GF-D8 (cell line): ENCODE measurements around the gene IQCE.
"Not testable (repeated sequence)": the region's sequence is repeated elsewhere in the genome, so short reads cannot be mapped to it uniquely, and the experiment has no call there.

ENCODE experiments used
- DNase-seq: peaks from one replicate; lab custom pipeline; 2025; lab: John Stamatoyannopoulos, UW

IQCE gene

DNA sequence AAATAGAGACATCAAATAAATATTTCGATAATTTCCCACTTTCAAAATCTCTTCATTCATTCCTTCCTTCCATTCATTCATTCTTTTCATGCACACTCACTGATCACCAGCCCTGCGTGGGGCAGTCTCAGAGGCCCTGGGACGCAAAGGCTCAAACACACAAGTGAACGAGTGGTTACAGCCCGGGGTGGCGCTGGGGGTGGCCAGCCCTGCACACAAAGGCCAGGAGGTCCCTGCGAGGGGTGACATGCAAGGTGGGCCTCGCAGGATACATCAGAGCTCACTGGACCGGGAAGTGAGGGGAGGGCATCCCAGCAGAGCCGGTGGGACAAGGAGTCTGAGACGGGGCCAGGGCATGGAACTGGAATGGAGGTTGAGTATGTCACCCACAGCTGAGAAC is 43.1 kb downstream of the IQCE start:
- no peak for DNase-seq

DNA sequence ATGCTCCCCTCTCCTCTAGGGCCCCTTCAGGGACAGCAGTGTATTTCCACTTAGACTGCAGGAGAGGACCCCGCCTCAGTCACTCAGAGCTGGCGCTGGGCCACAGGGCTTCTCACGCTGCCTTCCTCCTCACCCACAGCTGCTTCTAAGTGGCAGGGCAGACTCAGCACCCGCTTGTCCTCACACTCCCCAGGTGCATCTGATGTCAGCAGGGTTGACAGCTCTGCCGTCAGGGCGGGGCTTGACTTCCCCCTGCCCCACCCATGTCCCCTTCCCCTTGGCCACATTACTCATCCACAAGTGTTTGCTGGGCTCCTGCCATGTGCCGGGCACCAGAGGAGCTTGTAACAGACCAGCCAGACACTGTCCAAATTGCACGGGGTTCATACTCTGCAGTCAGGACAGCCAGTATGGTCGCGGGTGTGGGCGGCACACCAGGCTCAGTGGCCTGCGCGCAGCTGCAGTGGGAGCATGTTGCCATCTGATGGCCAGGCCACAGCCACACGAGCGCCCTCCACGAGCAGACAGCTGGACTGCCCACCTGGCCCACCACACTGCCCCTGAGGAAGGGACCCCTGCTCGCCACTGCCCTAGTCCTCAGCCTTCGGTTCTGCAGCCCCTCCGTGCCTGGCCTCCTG is 43.7 kb downstream of the IQCE start:
- DNase-seq, result no peak

DNA sequence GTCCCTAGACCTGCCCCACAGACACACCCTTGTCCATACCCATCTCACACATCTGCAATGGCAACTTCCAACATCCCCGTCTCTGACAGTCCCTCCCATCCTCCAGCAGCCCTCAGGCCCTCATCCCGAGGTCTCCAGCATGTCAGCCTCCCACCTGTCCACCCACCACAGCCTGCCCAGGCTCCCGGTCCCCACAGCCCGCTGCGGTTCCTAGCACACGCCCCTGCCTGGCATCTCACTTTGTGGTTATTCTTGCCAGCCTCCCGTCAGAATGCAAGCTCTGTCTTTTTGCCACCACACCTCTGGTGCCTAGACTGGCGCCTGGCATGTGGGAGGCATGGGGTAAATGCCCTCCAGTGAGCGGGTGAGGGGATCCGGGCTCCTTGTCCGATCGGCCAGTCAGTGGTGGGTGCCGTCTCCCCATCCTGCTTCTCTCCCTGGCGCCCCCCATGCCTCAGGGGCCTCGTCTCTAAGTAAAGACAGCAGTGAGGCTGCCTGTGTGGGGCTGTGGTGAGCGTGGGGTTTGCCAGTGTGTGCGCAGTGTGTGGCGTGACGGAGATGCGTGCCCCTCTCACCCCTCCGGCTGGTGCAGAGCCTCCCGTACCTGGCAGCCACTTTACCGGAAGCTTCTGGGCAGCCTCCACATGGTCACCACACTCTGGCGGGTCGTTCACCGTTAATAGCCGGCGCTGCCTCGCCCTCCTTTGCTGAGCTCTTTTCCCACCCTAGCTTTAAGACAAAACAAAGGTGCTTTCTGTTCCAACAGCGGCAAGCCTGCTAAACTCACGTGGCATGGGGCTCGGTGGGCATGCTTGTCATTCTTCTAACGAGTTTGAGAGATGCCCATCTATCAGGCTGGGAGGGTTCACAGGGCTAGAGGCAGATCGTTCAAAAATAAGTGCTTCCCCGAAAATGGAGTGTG is 44.5 kb downstream of the IQCE start:
- DNase-seq, result no peak

DNA sequence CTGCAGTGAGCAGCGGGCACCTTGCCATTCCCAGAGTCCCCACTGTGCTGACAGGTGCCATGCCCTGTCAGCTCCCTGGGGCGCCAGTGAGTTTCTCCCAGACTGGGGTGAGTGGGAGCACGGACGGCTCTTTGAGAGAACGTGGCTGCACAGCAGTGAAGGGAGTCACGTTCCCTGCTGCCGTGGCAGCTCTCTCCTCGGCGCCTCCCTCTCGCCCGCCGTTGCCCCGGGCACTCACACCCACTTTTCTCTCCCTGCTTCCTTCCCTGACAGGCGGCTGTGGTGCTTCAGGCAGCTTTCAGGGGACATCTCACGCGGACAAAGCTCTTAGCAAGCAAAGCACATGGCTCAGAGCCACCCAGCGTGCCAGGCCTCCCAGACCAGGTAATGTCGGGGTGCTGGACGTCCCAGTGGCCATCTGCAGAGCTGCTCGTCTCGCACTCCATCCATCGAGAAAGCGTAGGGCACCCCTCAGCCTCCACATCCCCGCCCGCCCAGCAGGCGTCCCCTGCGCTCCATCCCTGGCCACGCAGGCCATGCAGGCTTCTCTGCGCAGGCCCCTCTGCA is 45.9 kb downstream of the IQCE start:
- DNase-seq, result no peak

DNA sequence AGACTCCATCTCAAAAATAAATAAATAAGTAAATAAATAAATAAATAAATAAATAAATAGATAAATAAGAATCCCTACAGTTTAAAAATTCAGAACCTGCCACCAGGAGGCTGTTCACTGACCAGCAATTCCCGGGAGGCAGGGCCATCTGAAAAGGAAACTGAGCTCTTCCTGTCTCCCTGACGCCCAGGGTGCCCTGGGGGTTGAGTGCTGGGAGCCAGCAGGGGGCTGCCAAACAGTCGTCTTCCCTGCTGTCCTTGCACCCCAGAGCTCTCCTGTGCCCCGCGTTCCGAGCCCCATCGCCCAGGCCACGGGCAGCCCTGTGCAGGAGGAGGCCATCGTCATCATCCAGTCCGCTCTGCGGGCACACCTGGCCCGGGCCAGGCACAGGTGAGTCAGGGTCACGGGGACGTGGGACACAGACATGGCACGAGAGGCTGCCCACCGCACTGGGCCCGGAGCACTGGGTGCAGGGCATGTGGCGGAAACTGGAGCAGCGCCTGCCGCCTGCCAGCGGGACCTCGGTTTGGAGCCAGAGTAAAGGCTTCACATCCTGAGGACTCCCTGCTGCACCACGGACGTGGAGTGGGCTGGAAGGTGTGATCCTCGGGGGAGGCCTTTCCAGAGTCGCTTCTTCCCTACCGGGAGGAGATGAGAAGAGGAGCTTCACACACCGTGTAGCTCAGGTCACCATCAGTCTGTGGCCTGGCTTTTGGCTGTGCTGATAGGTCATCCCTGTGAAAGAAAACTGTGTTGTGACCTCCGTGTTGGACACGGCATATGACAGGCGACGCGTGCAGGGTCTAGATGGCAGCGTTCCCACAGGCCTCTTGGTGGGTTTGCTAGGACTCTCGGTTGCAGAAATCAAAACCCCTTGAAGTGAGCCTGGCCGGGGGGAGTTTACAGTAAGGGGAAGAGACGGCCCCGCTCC is 47.1 kb downstream of the IQCE start:
- no peak for DNase-seq

DNA sequence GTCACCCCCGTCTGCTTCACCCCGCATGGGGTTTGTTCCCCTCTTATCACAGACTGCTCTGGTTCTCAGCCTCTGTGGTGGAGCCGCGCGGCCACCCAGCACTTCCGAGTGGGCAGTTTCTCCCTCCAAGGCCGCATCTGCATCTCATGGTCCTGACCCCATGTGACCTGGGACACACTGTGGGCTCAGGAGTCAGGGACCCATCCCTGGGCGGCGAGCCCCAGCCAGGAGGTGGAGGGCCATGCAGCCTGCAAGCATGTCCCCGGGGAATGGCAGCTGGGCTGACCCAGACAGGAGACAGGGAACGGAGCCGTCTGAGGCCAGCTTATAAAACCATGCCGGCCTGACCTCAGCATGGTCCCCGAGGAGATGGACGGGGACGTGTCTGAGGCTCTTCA is 47.8 kb downstream of the IQCE start:
- no peak for DNase-seq

DNA sequence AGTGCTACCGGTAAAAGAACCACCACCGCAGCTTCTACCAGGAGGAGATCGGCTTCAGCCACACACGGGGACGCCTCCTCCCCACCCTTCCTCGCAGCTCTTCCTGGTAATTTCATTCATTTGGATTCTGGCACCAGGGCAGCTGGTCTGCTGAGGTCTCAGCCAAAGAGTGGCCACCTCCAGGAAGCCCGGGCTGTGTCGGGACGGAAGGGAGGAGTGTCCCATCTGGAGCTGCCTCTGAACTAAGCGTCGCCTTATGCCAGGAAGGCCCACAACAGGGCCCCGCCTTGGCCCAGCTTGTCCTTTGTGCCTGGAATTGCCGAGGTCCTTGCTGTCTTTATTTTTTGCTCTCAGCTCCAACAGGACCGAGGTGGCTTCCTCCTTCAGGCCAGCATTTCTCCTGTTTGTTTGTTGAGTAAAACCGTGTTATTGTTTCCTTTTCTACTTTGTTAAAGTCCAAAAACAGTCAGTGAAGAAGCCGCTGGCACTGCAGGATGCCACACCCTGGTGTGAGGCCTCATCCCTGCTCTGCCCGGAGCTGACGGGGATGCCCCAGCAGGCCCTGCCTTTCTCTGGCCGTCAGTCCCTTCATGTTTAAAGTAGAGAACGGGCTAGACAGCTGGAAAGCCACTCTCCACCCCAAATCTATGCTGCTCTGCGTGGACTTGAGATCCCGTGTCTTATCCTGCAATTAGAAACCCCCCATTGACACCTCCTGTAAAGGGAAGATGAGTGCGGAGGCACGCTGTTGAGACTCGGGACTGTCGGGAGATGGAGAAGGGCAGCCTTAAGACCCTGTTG is 48.5 kb downstream of the IQCE start:
- no peak for DNase-seq

DNA sequence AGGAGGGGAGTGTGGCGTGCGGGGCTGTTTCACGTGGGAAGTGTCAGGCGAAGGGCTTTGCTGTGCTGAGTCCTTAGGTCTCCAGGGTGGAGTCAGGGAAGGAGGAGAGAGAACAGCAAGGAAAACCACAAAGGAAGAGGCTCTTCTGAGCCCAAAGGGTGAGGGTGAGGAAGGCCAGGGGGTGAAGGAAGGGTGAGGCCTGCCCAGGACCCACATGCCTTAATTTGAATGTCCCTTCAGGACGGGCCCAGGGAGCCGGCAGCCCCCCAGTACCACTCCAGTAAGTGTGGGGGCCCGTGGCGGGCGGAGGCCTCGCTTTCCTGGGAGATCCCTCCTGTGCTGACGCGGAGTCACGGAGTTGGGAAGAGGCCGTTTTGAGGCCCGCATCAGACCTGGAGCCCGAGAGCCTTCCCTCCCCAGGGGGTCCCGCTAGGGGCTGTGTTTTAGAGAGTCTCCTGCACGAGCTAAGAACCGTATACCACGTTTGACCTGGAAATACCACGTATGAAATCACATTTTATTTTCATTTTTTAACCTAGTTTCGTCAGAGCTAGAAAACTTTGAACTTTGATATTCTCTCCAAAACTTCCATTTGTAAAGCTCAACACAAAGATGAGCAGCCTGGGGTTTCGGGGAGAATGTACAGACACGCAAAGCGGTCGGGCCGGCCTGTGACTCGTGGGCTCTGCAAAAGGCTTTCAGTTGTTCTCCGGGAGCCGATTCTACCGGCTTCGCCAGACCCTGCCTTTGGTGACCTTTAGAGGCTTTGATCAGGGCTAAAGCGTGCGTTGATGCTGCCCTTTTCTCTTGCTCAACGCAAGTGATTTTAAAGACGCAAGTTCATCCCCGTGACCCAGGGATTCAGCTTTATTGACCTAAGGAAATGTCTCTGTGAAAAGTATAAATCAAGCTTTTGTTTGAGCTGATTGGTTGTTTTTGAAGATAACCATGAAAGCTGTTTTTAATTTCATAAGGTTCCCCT is 49.4 kb downstream of the IQCE start:
- DNase-seq, result no peak

DNA sequence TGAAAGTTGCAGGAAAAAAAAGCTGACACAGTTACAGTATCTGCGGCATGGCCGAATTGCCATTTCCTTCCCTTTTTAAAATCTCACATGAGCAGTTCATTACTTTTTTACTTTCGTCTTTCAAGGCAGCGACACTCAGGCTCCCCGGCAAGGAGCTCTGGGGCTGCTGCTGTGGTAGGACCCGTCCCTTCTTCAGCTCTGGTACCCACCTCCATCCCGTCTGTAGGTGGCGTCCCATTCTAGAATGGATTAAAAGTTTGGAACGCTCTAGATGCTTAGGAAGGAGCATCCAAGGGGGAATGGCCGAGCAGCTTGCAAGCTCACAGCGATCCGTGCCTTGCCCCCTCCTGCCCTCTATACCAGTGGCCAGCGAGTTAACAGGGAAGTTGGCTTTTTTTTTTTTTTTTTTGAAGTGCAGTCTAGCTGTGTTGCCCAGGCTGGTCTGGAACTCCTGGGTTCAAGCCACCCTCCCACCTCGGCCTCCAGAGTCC is 50.2 kb downstream of the IQCE start:
- DNase-seq, result peak; percentile 67

DNA sequence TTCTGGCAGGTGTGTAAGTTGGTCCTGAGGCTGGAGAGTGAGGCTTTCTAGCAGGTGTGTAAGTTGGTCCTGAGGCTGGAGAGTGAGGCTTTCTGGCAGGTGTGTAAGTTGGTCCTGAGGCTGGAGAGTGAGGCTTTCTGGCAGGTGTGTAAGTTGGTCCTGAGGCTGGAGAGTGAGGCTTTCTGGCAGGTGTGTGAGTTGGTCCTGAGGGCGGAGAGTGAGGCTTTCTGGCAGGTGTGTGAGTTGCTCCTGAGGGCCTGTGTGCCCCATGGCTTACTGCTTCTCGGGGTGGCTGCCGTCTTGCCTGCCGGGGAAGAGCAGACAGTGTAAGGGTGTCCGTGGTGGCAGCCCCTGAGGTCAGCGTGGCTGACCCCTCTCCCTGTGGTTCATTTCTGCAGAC is 50.9 kb downstream of the IQCE start:
- not testable (repeated sequence) for DNase-seq

DNA sequence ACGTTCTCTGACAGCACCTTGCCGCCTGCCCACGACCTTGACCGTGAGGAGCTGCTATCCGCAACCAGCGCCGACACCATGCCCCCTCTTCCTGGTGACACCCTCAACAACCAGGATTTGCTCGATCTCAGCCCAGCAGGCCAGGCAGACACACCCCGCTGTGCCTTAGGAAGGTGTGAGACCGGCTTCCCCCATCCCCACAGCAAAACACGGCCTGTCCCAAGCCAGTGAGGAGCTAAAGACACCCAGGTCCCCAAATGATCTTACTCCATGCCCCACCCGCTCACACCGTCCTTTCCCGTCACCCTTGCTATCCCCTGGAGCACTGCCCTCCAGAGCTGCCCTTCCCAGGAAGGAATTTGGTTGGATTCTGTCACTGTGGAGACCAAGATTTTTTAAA is 51.7 kb downstream of the IQCE start:
- no peak for DNase-seq

DNA sequence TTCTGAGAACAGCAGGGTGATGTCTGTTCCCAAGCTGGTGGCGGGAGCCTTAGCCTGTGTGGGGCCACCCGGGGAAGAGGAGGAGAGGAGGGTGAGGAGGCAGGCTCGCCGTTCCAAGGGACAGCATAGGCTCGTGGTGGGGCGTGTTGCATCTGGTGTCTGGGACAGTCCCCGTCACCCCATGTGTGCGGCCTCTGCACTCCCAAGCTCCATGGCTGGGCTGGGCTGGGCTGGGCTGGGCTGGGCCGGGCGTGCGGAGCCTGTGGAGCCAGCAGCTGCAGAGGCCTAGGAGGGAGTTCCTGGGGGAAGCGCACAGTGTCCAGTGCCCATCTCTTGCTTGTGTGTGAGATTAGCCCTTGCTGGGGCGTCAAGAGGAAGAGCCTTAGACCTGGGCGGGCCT is 52.1 kb downstream of the IQCE start:
- DNase-seq, result no peak

DNA sequence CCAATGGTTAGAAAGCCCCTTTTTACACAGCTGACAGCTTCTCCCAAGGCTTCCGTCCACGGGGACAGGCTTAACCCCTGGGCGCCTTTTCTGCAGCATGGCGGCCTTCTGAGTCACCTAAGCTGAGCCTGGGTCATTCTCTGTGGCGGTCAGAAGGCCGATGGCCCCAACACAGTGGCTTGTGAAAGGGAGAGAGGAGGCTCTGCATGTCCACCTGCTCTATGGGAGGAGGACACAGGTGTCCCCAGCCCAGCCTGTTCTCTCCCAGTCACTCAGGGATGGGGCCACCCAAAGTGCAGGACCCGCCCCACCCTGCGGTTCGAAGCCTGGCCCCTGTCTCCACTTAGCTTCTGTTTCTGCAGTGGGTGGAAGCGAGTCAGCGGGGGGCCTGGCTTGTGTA is 52.6 kb downstream of the IQCE start:
- DNase-seq, result no peak

DNA sequence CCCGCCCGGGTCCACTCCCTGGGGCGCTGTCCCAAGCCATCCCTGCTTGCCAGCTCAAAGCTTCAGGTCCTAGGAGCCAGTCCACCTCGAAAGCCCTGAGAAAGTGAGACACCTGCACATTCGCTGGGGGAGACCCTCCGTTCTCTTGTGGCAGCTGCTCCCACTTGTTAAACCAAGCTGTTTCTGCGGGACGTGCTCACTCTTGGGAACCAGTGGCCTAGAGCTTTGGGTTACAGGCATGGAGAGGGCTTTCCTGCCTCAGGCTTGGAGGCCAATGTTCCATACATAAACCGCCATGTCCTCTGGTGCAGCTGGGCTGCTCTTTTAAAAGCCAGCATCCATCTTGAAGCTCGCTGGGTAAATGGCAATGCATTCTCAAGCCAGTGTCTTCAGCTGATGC is 53.1 kb downstream of the IQCE start:
- no peak for DNase-seq

DNA sequence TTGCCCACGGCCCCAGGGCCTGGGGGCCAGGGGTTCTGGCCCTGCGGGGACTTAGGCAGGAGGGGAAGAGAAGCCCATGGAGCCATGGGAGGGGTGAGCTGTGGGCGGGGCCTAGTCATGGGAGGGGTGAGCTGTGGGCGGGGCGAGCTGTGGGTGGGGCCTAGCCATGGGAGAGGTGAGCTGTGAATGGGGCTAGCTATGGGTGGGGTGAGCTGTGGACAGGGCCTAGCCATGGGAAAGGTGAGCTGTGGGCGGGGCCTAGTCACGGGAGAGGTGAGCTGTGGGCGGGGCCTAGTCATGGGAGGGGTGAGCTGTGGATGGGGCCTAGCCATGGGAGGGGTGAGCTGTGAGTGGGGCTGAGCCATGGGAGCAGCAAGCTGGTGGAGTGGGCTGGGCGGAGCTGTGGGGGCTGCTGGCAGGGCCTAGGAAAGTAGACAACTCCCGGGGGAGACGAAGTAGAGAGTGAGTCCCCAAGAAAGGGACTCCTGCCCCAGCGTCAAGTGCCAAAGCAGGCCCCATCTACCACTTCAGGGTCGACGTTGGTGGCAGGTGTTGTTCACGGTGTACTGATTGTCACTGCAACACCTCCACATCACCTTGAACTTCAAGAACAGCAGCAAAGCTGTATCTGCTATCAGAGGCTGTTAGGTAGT is 53.8 kb downstream of the IQCE start:
- DNase-seq, result no peak

DNA sequence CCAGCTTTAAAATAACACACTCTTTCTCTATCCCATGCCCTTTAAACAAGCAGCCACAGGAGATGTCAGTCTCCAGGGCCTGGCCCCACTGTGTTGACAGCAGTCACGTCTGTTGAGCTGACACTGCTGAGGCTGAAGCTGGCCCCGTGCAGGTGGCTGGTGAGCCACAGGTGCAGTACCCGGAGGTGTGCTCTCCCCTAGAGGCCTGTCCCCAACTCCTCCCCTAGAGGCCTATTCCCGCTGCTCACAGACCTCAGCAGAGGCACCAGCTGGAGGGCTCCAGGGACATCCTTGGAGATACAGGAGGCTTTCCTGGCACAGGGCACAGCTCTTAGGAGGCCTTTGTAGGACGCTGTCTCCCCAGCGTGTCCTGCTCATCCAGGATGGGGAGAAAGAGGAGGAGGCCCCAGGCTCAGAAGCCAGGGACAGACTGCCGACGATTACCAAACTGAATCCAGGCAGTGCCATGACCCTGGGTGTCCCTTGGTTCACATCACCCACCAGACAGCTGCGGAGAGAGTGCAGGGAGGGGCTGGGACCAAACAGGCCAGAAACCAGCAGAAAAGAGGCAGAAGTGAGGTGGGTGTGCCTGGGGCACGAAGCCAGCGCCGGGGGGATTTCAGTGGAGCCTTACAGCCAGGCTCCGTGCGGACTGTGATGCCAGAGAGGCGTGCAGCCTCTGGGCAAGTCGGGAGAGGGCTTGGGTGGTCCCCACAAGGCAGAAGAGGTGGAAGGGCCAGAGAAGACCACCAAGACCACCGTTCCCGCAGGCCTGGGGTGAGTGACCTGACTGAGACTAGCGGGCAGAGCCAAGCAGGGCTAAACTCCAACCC is 54.5 kb downstream of the IQCE start:
- no peak for DNase-seq

DNA sequence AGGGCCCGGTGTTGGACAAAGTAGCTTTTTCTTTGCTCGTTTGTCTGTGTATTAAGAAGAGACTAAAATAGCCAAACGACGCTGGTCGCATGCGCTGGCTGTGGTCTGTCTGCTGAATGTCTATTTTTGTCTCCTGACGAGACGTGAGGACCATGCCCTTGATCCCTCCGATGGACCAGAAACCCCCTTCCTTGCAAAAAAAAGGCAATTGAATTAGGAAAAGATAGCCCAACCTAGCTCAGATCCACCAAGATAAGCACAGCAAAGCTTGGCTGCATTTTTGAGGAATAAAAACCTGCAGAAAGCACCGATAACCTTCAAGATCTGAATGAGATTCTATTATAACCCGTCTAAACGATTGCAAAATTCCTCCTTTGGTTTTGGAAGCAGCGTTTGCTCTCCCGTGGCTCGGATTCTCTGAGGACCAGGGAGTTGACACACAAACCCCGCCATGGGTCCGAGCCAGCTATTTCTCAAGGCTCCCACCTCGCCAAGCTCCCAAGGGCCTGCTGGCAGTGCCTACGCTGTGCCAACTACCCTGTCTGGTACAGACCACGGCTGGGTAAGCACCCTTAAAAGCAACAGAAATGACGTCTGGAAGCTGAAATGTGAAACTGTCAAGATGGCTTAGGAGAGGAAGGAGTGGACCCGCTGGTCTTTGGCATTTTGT is 55.3 kb downstream of the IQCE start:
- no peak for DNase-seq
